ENCODE results near the gene ARHGAP18. TPM values are rescaled to one million over a fixed set of nuclear protein-coding genes. Genes with fewer than 3 reads are reported as not detected.

The ARHGAP18 gene
- total and polyA plus RNA-seq, 2 of the 13 experiments (the other 11 are each of a cell fraction or from before 2014, with no cell fraction given): 58.2 to 115 TPM

- DNase-seq (ENCODE audit: low spot score): no peak
- no peak for ATAC-seq
- H3K4me1 ChIP-seq (ENCODE audit: insufficient read depth, low read length): no peaks in the 10 kb centered on the region
- H3K4me3 ChIP-seq (replicated peaks in 1 of 3; ENCODE audit: insufficient read depth in 1 of 3, low read depth in 2 of 3, low read length in 3 of 3): no peak overlapping the region
- no peak overlapping the region for H3K27ac ChIP-seq (ENCODE audit: extremely low read length, insufficient read depth, low read length)
- intact Hi-C loops (cut with micrococcal nuclease; ENCODE audit: unreplicated experiment) (no loop called here), in situ Hi-C loops (cut with HindIII; ENCODE audit: extremely low pct_ligation_motif_present, low pct_unique_long_range_greater_than_20kb) (no loop called here)
- ChIA-PET CTCF (ENCODE audit: low intra/inter-chr PET ratio, low total read pairs) (no interaction called here), POLR2A (no interaction called here)
- H3K36me3 ChIP-seq (replicated peaks in 1 of 2; ENCODE audit: control insufficient read depth in 1 of 2, insufficient read depth in 2 of 2, low read length in 2 of 2): peaks cover 25 to 83% of the 10 kb centered on the region in 2 experiments
- no peaks in the 10 kb centered on the region for H4K20me1 ChIP-seq (ENCODE audit: insufficient read depth, low read length)
- no peaks in the 10 kb centered on the region for H3K27me3 ChIP-seq (ENCODE audit: control insufficient read depth in 1 of 2, insufficient read depth in 2 of 2, low read length in 2 of 2)
- no peak overlapping the region for H2AFZ ChIP-seq (ENCODE audit: low read length)
- no peak overlapping the region for H3K4me2 ChIP-seq (ENCODE audit: low read depth, low read length)
- BruUV-seq (replicated peaks): no TSS peak
- FAIRE-seq: no peak
- H3K9me3 ChIP-seq (ENCODE audit: low read length): no peaks in the 10 kb centered on the region
- no peaks in the 10 kb centered on the region for H3K79me2 ChIP-seq (ENCODE audit: insufficient read depth, low read length)
- no peak overlapping the region for H3K9ac ChIP-seq (ENCODE audit: insufficient read depth, low read depth, low read length)
- TF ChIP-seq HNRNPUL1 (IDR thresholded peaks at IDR 0.05; ENCODE audit: low read depth, low read length) (no peak), TARDBP (CRISPR knock-in tag; IDR thresholded peaks at IDR 0.05) (no peak), ZBTB7B (CRISPR knock-in tag; IDR thresholded peaks at IDR 0.05) (no peak), GMEB2 (CRISPR knock-in tag; IDR thresholded peaks at IDR 0.05; ENCODE audit: low read depth) (no peak), MED1 (CRISPR knock-in tag; IDR thresholded peaks at IDR 0.05) (no peak), ATF7 (IDR thresholded peaks at IDR 0.05) (no peak), ATF7 (CRISPR knock-in tag; IDR thresholded peaks at IDR 0.05) (no peak), MLX (CRISPR knock-in tag; IDR thresholded peaks at IDR 0.05) (no peak), DPF2 (CRISPR knock-in tag; IDR thresholded peaks at IDR 0.05; ENCODE audit: borderline replicate concordance, low read depth) (no peak), BRD4 (CRISPR knock-in tag; IDR thresholded peaks at IDR 0.05) (no peak), ZNF614 (CRISPR knock-in tag; IDR thresholded peaks at IDR 0.05; ENCODE audit: borderline replicate concordance) (no peak), IRF9 (CRISPR knock-in tag; IDR thresholded peaks at IDR 0.05; ENCODE audit: borderline replicate concordance) (no peak), LCORL (IDR thresholded peaks at IDR 0.05) (no peak), LCORL (CRISPR knock-in tag; IDR thresholded peaks at IDR 0.05) (no peak), GZF1 (CRISPR knock-in tag; IDR thresholded peaks at IDR 0.05) (no peak)
- TF ChIP-seq, protein P1, sequence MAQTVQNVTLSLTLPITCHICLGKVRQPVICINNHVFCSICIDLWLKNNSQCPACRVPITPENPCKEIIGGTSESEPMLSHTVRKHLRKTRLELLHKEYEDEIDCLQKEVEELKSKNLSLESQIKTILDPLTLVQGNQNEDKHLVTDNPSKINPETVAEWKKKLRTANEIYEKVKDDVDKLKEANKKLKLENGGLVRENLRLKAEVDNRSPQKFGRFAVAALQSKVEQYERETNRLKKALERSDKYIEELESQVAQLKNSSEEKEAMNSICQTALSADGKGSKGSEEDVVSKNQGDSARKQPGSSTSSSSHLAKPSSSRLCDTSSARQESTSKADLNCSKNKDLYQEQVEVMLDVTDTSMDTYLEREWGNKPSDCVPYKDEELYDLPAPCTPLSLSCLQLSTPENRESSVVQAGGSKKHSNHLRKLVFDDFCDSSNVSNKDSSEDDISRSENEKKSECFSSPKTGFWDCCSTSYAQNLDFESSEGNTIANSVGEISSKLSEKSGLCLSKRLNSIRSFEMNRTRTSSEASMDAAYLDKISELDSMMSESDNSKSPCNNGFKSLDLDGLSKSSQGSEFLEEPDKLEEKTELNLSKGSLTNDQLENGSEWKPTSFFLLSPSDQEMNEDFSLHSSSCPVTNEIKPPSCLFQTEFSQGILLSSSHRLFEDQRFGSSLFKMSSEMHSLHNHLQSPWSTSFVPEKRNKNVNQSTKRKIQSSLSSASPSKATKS (CRISPR knock-in tag; IDR thresholded peaks at IDR 0.05): no peak
- TF ChIP-seq, protein P2, sequence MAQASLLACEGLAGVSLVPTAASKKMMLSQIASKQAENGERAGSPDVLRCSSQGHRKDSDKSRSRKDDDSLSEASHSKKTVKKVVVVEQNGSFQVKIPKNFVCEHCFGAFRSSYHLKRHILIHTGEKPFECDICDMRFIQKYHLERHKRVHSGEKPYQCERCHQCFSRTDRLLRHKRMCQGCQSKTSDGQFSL (CRISPR knock-in tag; IDR thresholded peaks at IDR 0.05): no peak
- TF ChIP-seq, protein P3, sequence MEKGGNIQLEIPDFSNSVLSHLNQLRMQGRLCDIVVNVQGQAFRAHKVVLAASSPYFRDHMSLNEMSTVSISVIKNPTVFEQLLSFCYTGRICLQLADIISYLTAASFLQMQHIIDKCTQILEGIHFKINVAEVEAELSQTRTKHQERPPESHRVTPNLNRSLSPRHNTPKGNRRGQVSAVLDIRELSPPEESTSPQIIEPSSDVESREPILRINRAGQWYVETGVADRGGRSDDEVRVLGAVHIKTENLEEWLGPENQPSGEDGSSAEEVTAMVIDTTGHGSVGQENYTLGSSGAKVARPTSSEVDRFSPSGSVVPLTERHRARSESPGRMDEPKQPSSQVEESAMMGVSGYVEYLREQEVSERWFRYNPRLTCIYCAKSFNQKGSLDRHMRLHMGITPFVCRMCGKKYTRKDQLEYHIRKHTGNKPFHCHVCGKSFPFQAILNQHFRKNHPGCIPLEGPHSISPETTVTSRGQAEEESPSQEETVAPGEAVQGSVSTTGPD (CRISPR knock-in tag; IDR thresholded peaks at IDR 0.05): no peak
Measured at GRCh38 chr6:129617986-129618385, 92.0 kb downstream of the ARHGAP18 start.
